DMS114 treated with DMSO at 0.1 percent for 48 hours (cell line): Measurements from ENCODE around the gene SPATA12.

Experiments
- DNase-seq: peaks from one replicate; lab custom pipeline; 2025; ENCODE audit not compliant: unreplicated experiment; lab: John Stamatoyannopoulos, UW

Gene SPATA12

GRCh38 chr3:57110798-57111197 lies 50.3 kb downstream of the SPATA12 start:
- DNase-seq = no peak

- no peak for DNase-seq
These were observed 51.7 kb downstream of the SPATA12 start for GRCh38 chr3:57112206-57112605.

GRCh38 chr3:57116501-57116900 lies 56.0 kb downstream of the SPATA12 start:
- no peak for DNase-seq

GRCh38 chr3:57118254-57118653 lies 57.8 kb downstream of the SPATA12 start:
- DNase-seq = no peak

- DNase-seq = no peak
These were observed 59.6 kb downstream of the SPATA12 start for GRCh38 chr3:57120040-57120439.

- no peak for DNase-seq
These were observed 60.1 kb downstream of the SPATA12 start for GRCh38 chr3:57120451-57121174.
